ENCODE results near the gene ADD1.
"Not testable (repeated sequence)": the region's sequence is repeated elsewhere in the genome, so short reads cannot be mapped to it uniquely, and the experiment has no call there.

The ADD1 gene

DNA sequence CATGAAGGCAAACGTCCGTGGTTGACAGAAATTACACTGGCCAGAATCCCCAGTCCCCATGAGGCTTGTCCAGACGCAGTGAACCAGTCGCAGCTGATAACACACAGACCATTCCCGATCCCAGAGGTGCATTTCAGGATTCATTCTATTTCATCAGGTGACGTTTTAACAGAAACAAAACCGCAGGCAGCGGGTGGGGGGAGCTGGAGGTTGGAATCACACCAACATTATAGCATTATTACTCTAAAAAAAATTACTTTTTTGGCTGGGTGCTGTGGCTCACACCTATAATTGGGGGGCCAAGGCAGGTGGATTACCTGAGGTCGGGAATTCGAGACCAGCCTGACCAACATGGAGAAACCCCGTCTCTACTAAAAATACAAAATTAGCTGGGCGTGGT lies 94.3 kb downstream of the ADD1 start:
- DNase-seq = no peak

DNA sequence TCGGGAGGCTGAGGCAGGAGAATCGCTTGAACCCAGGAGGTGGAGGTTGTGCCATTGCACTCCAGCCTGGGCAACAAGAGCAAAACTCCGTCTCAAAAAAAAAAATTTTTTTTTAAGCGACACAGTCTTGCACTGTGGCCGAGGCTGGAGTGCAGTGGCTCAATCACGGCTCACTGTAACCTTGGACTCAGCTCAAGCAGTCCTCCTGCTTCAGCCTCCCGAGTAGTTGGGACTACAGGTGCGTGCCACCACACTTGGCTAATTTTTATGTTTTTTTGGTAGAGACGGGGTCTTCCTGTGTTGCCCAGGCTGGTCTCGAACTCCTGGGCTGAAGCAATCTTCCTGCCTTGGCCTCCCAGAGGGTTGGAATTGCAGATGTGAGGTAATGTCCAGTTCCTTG lies 94.8 kb downstream of the ADD1 start:
- not testable (repeated sequence) for DNase-seq

DNA sequence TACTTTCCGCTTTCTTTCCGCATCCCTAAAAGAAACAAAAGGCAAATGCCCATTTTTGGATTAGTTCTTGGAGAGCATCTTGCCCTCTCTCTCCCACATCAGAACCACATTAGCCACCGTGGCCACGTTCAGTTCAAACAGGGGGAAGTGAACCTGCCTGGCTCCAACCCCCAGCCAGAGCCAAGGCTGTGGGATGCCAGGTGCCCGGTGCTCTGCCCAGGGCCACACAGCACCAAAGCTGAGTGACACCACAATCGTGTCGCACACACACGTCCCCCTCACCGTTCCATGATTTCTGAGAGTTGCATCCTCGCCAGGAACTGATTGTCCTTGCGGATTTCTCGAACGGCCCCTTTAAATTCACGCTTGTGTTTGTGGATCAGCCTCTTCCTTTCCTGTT lies 95.3 kb downstream of the ADD1 start:
- no peak for DNase-seq

DNA sequence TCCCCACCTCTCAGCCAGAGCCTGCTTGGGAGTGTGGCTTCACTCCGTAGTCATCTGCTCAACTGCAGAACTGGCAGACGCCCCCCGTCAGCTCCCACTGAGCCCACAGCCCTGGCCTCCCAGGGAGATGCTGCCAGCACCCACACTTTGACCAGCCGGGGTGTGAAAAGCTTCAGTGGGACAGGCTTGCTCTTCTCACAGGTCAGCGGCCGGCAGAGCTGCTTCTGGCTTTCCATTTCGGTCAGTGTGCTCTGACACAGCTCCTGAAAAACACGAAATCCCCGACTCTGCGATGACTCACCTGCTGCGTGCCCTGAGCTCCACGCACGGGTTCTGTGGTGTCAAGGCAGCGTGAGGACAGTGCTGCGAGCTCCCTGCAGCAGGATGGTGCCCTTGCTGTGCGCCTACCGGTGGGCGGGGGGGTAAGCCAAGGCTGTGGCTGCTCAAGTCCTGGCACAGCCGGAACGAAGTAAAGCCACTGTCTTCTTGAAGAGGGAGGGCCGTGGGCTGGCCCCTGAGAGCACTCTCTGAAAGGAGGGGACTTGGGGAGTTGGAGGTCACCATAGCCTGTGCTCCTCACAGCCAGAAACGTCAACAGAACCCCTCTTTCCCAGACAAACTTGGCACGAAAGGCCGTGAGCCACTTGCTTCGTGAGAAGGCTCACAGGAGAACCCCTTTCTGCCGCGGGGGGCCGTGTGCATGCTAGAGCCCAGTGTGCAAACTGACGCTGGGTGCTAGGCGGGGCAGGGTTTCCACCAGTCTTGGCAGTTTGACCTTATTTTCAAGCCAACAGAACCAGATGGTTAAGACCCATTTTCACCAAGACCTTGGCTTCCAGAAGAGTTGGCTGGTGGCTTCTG lies 96.0 kb downstream of the ADD1 start:
- DNase-seq = no peak

DNA sequence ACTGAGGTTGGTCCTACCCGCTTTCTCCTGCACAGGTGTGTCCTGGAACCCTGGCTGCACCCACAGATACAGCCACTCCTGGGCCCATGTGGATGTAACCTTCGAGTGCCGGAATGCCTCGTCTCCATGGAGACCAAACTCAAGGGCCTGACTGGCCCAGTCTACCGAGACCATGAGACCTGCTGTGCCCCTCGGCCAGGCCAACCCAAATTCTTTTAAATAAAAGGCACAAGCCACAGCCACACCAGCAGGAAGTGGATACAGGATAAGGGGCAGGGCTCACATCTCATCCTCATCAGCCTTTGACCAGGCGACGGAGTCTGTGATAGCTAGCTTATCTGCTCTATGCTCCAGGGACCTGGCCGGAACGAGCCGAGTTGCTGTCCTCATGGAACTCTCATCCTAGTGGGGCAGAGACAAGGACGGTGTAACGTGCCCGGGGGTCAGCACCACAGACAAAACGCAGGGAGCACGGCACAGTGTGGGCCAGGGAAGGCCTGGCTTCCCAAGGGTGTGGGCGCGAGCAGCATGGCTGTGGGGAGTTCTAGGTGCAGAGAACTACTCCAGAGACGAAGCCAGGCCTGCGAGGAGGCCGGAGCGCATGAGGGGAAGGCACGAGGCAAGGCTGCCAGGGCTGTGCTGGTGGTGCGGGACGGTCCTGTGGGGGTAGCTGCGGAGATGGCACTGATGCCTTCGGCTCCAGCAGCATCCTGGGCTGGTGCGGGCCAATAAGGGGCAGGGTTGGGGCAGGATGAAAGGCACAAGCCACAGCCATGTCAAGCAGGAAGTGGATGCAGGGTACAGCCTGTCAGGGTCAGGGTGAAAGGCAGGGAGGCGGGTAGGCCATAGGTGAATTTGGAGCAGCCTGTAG lies 96.9 kb downstream of the ADD1 start:
- DNase-seq = no peak

DNA sequence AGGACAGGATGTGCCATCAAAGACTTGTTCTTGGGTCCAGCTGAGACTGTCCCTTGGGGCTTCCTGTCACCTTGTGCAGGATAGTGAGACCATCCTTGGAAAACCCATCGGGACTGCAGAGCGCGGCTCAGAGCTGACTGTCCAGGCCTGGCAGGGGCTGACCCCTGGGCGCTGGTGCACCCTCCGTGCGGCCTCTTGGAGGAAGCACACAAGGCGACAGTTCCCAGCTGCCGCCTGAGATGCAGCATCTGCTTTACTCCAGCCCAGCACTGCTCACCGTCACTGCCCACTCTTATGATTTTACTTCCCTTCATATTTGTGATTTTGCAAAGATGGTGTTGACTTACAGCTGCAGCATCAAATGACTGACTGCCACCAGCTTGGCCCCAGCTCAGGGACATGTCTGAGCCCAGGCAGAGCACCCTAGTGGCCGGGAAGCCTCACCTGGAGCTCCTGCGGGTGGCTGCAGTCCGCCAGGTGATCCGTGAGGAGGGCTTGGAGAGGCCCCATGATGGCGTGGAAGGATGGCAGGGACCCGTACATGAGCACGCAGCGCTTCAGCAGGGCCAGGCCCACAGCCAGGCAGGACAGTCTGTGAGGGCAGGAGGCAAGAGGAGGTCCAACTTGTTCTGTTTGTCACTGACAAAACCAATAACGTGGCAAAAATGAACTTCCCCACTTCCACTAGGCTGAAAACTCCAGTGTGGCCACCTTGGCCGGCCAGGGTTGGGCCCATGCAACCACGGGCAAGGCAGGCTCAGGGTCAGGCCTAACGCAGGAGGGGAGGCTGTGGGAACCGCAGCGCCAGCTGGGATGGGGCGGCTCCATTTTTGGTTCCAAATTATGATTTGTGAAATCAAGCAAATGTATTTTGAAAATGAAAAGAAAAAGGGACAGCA lies 97.7 kb downstream of the ADD1 start:
- DNase-seq = no peak

DNA sequence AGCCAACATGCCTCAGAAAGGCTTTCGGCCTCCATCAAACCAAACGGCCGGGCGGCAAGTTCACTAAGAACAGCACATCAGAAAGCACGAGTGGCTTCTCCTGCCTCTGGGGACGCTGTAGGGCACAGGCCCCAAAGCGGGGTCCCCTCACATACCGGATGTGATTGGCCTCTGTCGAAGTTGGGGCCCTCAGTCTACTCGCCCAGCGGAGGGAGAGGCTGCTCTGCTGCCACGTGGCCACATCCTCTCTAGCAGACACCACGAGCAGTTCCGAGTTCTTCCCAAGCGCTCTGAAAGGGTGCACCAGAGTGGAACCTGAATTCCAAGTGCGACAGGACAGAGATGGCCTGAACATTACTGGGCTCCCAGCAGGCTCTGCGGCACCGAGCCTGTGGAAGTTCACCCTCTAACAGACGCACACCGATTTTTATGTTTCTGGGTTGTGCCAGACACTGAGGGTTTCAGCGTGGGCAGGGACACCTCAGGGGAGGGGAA lies 98.4 kb downstream of the ADD1 start:
- DNase-seq = no peak

DNA sequence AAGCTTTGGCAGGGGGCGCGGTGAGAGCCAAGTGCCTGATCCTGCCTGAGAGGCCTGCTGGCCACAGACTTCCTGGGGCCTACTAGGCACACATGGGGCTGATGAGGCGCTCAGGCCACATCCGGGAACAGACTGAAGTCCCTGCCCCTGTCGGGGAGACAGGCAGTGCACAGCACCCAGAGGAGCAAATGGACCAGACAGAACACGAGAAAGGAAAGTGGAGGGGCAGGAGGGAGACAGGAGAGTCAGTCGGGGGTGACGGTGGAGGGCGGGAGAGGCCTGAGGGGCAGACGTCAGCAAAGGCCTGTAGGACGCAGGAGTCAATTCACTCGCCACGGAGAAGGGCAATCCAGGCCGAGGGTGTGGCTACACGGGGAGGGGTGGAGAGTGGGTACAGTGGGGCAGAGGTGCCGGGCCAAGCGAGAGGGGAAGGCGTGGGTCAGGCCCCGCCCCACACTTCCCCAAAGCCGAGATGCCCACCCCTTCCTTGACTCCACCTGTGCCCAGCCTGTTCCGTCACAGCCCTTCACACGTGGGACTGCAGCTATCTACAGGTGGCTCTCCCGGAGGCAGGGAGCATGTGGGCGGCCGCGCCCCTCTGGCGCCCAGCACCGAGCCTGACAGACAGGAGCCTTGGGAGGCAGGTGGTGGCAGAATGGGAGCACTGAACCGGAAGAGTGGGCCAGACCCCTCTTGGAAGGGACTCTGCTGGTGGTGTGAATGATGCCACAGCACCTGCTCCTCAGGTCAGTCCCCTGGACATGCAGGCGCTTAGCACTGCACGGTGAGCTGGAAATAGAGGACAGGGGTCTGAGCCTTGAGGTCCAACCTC lies 99.1 kb downstream of the ADD1 start:
- DNase-seq = no peak

DNA sequence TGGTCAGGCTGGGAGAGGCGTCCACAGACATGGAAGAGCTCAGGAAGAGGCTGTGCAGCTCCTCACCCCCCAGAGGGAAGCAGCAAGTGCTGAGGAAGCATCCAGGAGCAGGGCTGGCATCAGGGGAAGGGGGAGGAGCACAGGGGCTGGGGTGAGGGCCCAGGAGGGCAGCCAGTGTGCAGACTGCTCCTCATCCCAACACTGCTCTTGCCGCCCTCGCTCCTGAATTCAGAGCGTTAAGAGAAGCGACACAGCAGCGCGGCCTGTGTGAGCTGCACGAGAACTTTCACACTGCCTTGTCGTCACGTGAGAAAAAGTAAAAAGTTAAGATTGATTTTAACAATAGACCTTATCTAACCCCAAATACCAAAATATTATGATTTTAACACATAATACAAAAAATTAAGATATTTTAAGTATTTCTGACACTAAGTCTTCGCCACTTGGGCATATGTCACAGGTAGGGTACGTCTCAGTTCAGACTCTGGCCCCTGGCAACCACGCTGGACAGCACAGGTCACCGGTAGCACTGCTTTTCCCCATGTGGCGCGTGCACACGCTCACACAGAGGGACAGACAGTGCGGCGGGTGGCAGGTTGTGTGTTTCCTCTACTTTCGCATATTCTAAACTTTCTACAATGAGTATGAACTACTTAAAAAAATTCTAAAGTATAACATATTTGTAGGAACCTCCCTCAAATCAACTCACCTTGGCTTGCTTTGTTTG lies 99.9 kb downstream of the ADD1 start:
- no peak for DNase-seq

DNA sequence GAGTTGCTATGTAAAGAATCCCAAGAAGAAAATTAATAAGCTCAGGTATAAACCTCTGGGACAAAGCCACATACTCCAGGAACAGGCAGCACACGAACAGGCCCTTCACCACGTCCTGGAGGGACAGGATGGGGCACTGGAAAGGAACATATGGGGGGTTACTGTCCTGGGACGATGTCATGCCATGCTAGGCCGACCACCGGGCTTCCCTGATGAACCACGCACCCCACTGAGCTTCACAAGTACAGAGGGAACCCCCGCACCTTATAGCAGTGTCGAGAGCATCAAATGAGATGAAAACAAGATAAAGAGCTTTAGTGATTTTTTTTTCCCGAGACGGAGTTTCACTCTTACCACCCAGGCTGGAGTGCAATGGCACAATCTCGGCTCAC lies 100.4 kb downstream of the ADD1 start:
- DNase-seq = no peak

DNA sequence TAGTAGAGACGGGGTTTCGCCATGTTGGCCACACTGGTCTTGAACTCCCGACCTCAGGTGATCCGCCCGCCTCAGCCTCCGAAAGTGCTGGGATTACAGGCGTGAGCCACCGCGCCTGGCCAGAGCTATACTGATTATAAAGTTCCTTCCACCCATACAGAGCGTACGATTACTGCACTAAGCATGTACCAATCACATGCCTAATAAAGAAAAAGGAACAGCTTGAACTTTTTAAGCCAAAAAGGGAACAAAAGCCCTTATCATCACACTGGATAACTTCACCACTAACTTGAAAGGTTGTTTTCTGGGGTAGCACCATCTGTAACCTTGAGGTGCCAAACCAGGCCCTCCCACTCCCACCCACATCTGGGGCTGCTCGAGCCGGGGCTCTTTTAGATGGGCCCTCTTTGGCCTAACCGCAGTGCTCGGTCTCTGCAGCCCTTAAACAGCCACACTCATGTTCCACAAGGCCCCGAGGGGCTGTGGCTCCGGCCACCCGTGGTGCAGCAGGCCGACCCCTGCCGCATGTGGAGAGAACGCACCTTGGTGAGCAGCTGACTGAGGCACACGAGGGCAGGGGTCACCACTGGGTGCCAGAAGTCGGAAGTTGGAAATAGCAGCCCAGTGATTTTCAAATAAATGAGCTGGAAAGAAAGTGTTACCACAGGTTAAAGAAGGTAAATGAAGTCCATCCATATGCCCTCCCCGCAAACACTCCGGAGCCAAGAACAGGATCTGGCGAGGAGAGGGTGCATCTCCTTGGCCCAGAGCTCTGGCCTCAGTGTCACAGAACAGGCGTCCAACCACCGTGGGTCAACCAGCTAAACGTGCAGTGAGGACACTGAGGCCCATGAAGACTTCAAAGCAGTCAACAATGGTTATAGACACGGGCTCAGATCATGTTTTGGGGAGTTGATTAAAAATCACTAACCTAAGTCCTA lies 101.2 kb downstream of the ADD1 start:
- DNase-seq = no peak

DNA sequence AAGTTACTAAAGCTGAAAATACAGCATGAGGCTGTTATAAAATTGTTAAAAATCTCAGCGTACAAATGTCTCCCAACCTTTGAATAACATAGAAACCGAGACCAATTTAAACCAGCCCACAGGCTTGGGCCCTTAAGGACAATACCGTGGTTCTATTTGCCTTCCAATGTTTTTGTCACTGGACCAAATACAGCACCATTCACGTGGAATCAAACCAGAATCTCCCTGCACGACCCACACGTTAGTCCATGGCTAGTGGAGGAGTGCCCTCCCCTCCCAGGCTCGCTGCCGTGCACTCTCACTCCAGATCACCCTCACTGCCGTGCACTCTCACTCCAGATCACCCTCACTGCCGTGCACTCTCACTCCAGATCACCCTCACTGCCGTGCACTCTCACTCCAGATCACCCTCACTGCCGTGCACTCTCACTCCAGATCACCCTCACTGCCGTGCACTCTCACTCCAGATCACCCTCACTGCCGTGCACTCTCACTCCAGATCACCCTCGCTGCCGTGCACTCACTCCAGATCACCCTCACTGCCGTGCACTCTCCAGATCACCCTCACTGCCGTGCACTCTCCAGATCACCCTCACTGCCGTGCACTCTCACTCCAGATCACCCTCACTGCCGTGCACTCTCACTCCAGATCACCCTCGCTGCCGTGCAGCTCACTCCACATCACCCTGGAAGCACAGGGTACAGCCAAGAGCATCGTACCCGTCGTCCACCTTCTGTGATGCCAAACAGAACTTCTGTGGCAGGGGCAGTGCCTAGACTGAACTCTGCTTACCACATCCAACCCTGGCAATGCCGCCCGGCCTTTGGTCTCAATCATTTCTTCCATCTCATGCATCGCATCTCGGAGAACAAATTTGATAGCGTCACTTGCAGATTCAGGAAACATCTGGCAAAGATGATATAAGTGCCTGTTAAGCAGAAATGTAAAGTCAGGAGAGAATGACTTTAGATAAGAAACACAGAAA lies 102.3 kb downstream of the ADD1 start:
- not testable (repeated sequence) for DNase-seq

DNA sequence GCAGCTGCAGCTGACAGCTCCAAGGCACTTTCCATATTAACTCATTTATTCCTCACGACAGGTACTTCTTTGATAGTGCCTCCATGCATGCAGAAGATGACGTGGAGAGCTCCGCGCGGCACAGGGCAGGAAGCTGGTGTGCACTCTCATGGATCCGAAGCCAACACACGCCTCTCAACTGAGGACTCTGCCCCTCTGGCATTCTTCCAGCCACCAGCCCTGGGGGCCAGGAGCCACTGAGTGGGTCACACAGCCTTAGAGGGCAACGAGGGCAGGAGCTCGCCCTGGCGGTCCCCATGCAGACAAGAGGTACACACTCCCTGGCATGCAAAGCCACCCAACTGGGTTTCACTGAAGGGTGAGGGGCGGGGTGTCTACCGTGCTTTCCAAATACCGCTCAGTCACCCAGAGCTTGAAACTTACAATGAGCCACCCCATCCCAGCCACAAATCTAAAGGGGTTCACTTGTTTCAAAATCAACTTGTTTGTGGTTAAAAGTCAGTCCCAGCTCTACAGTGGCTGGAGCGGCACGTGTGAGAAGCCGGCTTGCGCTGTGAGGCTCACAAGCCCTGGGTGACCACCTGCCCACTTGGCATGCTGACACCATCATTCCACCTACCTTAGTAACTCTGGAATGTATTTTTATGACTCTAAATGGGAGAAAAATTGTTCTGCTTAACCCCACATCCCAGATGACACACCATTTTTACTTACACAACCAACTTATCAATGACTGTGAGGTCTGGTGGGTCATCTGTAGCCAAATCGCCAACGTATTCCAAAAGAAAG lies 103.4 kb downstream of the ADD1 start:
- DNase-seq = no peak

DNA sequence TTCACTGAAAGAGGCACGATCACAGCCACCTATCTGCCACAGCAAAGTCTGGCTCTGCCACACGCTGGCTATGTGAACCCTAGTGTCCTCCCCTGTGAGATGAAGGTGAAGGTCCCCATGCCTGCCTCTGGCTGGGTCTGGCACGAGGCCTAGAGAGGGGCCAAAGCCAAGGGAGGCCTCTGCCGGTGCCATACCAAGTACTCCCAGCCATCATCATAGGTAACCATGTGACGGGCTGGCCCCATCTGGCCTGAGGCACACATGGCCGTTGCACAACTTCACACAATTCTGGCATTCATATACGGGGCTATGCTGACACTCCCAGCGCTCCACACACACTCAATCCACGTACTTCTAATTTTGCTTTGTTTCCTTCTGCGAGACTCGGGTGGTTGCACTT lies 104.3 kb downstream of the ADD1 start:
- no peak for DNase-seq

DNA sequence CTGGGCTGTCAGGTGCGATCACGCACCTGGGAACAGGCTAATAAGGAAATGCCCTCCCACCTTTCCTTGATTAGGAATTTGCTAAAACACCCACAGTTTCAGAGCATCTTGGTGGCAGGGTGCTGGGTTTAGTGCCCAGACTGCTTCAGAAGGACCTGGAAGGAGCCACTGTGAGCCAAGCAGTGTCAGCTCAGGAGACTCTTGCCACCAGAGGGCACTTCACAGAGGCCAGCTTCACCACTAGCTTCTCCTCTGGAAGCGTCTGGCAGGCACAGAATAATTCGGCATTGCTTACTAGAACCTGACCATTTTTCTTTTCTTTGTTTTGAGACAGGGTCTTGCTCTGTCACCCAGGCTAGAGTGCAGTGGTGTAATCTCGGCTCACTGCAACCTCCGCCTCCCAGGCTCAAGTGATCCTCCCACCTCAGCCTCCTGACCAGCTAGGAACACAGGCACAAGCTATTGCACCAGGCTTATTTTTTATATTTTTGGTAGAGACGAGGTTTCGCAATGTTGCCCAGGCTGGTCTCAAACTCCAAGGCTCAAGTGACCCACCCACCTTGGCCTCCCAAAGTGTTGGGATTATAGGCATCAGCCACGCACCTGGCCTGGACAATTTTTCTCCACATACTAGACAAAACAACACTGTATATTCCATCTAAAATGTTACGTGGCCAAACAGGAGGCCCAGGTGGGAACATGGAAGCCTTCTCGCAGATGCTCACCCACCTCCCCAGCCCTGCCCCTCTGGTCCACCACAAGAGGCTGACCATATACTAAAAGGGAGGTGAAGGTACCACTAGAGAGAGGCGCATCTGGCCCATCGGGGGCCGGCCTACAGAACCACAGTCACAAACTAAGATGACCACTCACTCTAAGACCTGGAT lies 105.5 kb downstream of the ADD1 start:
- no peak for DNase-seq

DNA sequence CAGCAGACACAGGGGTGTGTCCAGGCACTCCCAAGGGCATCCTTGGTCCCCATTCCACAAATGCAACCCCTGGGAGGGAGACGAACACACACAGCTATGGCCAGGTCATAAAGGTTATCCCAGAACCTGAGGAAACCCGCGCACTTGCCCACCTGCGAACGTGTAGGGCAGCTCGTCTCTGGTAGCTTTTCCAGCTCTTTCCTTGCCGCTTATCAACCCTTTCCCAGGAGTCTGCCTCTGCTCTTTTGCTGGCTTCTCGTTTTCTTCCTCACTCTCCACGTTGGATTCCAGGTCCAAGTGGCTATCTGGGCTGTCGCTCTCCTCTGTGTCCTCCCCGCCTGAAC lies 106.1 kb downstream of the ADD1 start:
- no peak for DNase-seq
